PC-3 (cell line): Measurements from ENCODE around the gene TSC22D3. TPM values are rescaled to one million over a fixed set of nuclear protein-coding genes. Genes with fewer than 3 reads are reported as not detected.

Source experiments
- ATAC-seq: fragments of 200-7000 bp; cut with Tn5 transposase; 2 replicates; pipeline ENCODE4 v1.9.1; 2020; ENCODE audit warnings: mild to moderate bottlenecking, moderate library complexity
- BruUV-seq: library from RNA; stranded (reverse); fragments of 400-500 nt; replicated peaks from 2 replicates; lab custom pipeline; 2021; lab: Mats Ljungman, UMichigan
- CTCF ChIA-PET: fragments of 300-600 bp; sonication (Branson Sonifier 250); formaldehyde crosslinking; loops from one replicate; lab custom pipeline; 2022; ENCODE audit warnings: antibody characterized with exemption; lab: Charles Lee
- POLR2A ChIA-PET: fragments of 300-600 bp; sonication (Branson Sonifier 250); formaldehyde crosslinking; loops from one replicate; lab custom pipeline; 2022; ENCODE audit warnings: antibody characterized with exemption; ENCODE audit not compliant: unreplicated experiment; lab: Charles Lee
- DNase-seq: peaks from one replicate; pipeline ENCODE4 v3.0.0-alpha.2; 2015
- H2AFZ ChIP-seq: fragments of 300-600 bp; sonication (generic); 2 replicates; pipeline ENCODE4 v1.6.0; 2016; ENCODE audit warnings: antibody characterized with exemption, low read length
- H3F3A ChIP-seq: fragments of 300-600 bp; sonication (generic); one replicate; pipeline ENCODE4 v1.6.0; 2017; ENCODE audit warnings: antibody characterized with exemption, low read length, control low read depth, mild to moderate bottlenecking; ENCODE audit not compliant: unreplicated experiment
- H3K27ac ChIP-seq: fragments of 300-600 bp; sonication (generic); 2 replicates; pipeline ENCODE4 v1.5.1; 2016; ENCODE audit warnings: mild to moderate bottlenecking, low read length
- H3K27me3 ChIP-seq: fragments of 300-600 bp; sonication (generic); 2 replicates; pipeline ENCODE4 v1.6.1; 2016; ENCODE audit warnings: low read length, mixed read lengths
- H3K36me3 ChIP-seq: fragments of 300-600 bp; sonication (generic); 2 replicates; pipeline ENCODE4 v1.6.1; 2016; ENCODE audit warnings: low read depth, mixed run types, low read length, mixed read lengths
- H3K4me1 ChIP-seq: fragments of 300-600 bp; sonication (generic); 2 replicates; pipeline ENCODE4 v1.5.1; 2016; ENCODE audit warnings: low read length; ENCODE audit not compliant: insufficient read depth
- H3K4me2 ChIP-seq: fragments of 300-600 bp; sonication (generic); 2 replicates; pipeline ENCODE4 v1.6.0; 2016; ENCODE audit warnings: low read length
- H3K4me3 ChIP-seq: fragments of 300-600 bp; sonication (generic); 2 replicates; pipeline ENCODE4 v1.5.1; 2016; ENCODE audit warnings: mild to moderate bottlenecking, low read length, mixed read lengths
- H3K79me2 ChIP-seq: fragments of 300-600 bp; sonication (generic); 2 replicates; pipeline ENCODE4 v1.6.1; 2017; ENCODE audit warnings: low read length, mixed read lengths
- H3K9ac ChIP-seq: fragments of 300-600 bp; sonication (generic); 2 replicates; pipeline ENCODE4 v1.6.0; 2016; ENCODE audit warnings: mild to moderate bottlenecking, low read length
- H3K9me2 ChIP-seq: fragments of 300-600 bp; sonication (generic); replicated peaks from 2 replicates; pipeline ENCODE4 v1.6.1; 2016; ENCODE audit warnings: mixed run types, low read length, mixed read lengths
- H3K9me3 ChIP-seq: fragments of 300-600 bp; sonication (generic); 2 replicates; pipeline ENCODE4 v1.6.1; 2016; ENCODE audit warnings: low read length, mixed read lengths
- H4K20me1 ChIP-seq: fragments of 300-600 bp; sonication (generic); 2 replicates; pipeline ENCODE4 v1.6.1; 2016; ENCODE audit warnings: low read length, mixed read lengths
- CTCF ChIP-seq: fragments of 300-600 bp; sonication (generic); conservative IDR thresholded peaks from 2 replicates; pipeline ENCODE4 v1.5.1; 2017; ENCODE audit warnings: antibody characterized with exemption, low read depth, mild to moderate bottlenecking, low read length
- EZH2 ChIP-seq: fragments of 300-600 bp; sonication (generic); IDR thresholded peaks from one replicate; pipeline ENCODE4 v1.6.1; 2017; ENCODE audit warnings: antibody characterized with exemption, mild to moderate bottlenecking, low read length; ENCODE audit not compliant: unreplicated experiment
- EZH2phosphoT487 ChIP-seq: fragments of 300-600 bp; sonication (generic); IDR thresholded peaks from 2 replicates; pipeline ENCODE4 v1.6.1; 2018; ENCODE audit warnings: mild to moderate bottlenecking, antibody characterized with exemption, low read length, borderline replicate concordance
- intact Hi-C: fragments of 100-400 bp; cut with micrococcal nuclease; formaldehyde crosslinking; loops from 2 replicates; pipeline ENCODE4 v1.9.0; 2023
- total RNA-seq: library from RNA; depleted of rRNA; stranded (reverse); fragments of >200 nt; gene quantifications from 2 replicates; pipeline ENCODE4 v1.2.3, GENCODE V29; 2014

The TSC22D3 gene
- total RNA-seq, 1 experiment from 2014 or later = 17.8 TPM

- TF ChIP-seq CTCF (no peak), EZH2 (no peak), EZH2phosphoT487 (no peak)
- CTCF ChIA-PET = interaction anchor here (0.6 to 1.5 kb wide), 8 partner anchors 8 to 89 kb away, joined by 3 to 16 read pairs (median 4); partner anchors contain the start of genes PRPS1 and TSC22D3
Observed at GRCh38 chrX:107716816-107717700, 58.5 kb downstream of the TSC22D3 start.

GRCh38 chrX:107716118-107716684 is 59.4 kb downstream of the TSC22D3 start:
- Histone ChIP-seq H3K9ac (peak overlapping the region; percentile 80), H3K9me3 (no peaks in the 10 kb centered on the region), H3K9me2 (no peaks in the 10 kb centered on the region), H4K20me1 (no peaks in the 10 kb centered on the region), H3K79me2 (no peaks in the 10 kb centered on the region), H3K4me2 (peak overlapping the region; percentile 97), H3K27ac (peak overlapping the region; percentile 25), H3K4me3 (peak overlapping the region; percentile 92), H3F3A (no peaks in the 10 kb centered on the region), H3K4me1 (peaks cover 21% of the 10 kb centered on the region), H3K36me3 (no peaks in the 10 kb centered on the region), H2AFZ (peak overlapping the region; percentile 78), H3K27me3 (no peaks in the 10 kb centered on the region)
- ATAC-seq (peak; percentile 63), DNase-seq (peak; percentile 28)
- ChIA-PET CTCF (interaction anchor here (0.9 to 1.5 kb wide), 5 partner anchors 40 to 88 kb away, joined by 3 to 16 read pairs (median 5); partner anchors contain the start of genes PRPS1 and TSC22D3), POLR2A (interaction anchor here (0.6 kb wide), 1 partner anchor 55 kb away, joined by 14 read pairs; no protein-coding TSS in a partner anchor)
- BruUV-seq = no TSS peak
- TF ChIP-seq EZH2phosphoT487 = no peak
- no peak for TF ChIP-seq CTCF
- TF ChIP-seq EZH2 = no peak
- intact Hi-C loops = loop anchor here (5.0 kb wide), 1 partner anchor 356 kb away; no protein-coding TSS in a partner anchor

More at GRCh38 chrX:107716816-107717700, 58.5 kb downstream of the TSC22D3 start:
- H3K36me3 ChIP-seq = no peaks in the 10 kb centered on the region
- ATAC-seq (peak; percentile 64), DNase-seq (peak; percentile 69)
- H2AFZ ChIP-seq = peak overlapping the region; percentile 63
- peak overlapping the region; percentile 25; the same call in 1 of the 2 replicates for H3K27ac ChIP-seq
- H3F3A ChIP-seq = no peaks in the 10 kb centered on the region
- POLR2A ChIA-PET = interaction anchor here (0.6 kb wide), 2 partner anchors 48 to 55 kb away, joined by 3 to 14 read pairs; no protein-coding TSS in a partner anchor
- BruUV-seq = no TSS peak
- peak overlapping the region; percentile 92 for H3K4me3 ChIP-seq
- no peaks in the 10 kb centered on the region for H3K79me2 ChIP-seq
- H4K20me1 ChIP-seq = no peaks in the 10 kb centered on the region
- H3K27me3 ChIP-seq = no peaks in the 10 kb centered on the region
- peaks cover 19% of the 10 kb centered on the region for H3K4me1 ChIP-seq
- peak overlapping the region; percentile 97 for H3K4me2 ChIP-seq
- H3K9ac ChIP-seq = peak overlapping the region; percentile 80
- H3K9me2 ChIP-seq = no peaks in the 10 kb centered on the region
- no peaks in the 10 kb centered on the region for H3K9me3 ChIP-seq
- intact Hi-C loops = loop anchor here (5.0 kb wide), 1 partner anchor 355 kb away; no protein-coding TSS in a partner anchor
